GM13976 (cell line): ENCODE data around the gene TMED10.
"Not testable (repeated sequence)": the region's sequence is repeated elsewhere in the genome, so short reads cannot be mapped to it uniquely, and the experiment has no call there.

Experiments
- DNase-seq: peaks from one replicate; pipeline ENCODE4 v3.0.0; 2012; ENCODE audit warnings: low spot score
- in situ Hi-C: fragments of 300-500 bp; cut with MboI; formaldehyde crosslinking; loops from one replicate; pipeline ENCODE4 v1.12.0; 2022; ENCODE audit warnings: low sequenced_read_pairs, mixed read lengths, inconsistent platforms; ENCODE audit not compliant: unreplicated experiment
- TF ChIP-seq, protein P1 (sequence below): IDR thresholded peaks from 2 replicates; pipeline ENCODE4 v1.5.1; 2012; ENCODE audit warnings: borderline replicate concordance, mild to moderate bottlenecking; ENCODE audit not compliant: insufficient read depth; ENCODE audit errors: extremely low read depth, missing control alignments, control extremely low read depth

TMED10 gene

DNA sequence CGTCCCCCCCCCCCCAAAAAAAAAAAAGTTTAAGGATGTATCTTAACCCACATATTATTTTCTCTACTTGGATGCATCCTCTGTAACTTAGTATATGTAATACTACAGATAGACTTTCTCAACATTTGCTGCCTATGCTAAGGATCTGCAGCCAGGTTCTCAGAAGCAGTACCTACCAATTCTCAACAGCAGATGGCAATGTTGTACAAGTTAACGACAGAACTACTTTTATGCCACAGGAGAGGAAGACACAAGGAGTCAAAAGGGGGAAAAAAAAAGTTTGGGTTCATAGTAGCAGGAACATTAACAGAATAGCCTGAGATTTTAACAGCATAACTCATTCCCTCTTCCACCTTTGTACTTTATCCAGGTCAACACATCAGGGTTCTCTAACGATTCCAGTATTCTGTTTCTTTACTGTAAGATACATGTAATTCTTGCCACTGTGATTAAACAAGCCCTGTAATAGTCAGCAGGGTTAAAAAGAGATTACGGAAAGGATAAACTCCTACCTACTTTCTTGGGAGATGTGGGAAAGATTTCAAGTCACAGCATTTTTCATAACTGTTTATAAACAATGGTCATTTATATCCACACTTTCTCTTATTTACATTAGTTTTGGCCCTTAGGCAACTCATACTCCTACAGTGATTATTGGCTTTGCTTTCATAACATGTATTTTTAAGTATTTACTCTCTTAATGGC, 43.9 kb downstream of the TMED10 start:
- in situ Hi-C loops: loop anchor here (5.0 to 25.0 kb wide), 2 partner anchors 170 to 355 kb away; no protein-coding TSS in a partner anchor
- DNase-seq: peak; percentile 47
- TF ChIP-seq, protein P1, sequence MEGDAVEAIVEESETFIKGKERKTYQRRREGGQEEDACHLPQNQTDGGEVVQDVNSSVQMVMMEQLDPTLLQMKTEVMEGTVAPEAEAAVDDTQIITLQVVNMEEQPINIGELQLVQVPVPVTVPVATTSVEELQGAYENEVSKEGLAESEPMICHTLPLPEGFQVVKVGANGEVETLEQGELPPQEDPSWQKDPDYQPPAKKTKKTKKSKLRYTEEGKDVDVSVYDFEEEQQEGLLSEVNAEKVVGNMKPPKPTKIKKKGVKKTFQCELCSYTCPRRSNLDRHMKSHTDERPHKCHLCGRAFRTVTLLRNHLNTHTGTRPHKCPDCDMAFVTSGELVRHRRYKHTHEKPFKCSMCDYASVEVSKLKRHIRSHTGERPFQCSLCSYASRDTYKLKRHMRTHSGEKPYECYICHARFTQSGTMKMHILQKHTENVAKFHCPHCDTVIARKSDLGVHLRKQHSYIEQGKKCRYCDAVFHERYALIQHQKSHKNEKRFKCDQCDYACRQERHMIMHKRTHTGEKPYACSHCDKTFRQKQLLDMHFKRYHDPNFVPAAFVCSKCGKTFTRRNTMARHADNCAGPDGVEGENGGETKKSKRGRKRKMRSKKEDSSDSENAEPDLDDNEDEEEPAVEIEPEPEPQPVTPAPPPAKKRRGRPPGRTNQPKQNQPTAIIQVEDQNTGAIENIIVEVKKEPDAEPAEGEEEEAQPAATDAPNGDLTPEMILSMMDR: peak; percentile 74

DNA sequence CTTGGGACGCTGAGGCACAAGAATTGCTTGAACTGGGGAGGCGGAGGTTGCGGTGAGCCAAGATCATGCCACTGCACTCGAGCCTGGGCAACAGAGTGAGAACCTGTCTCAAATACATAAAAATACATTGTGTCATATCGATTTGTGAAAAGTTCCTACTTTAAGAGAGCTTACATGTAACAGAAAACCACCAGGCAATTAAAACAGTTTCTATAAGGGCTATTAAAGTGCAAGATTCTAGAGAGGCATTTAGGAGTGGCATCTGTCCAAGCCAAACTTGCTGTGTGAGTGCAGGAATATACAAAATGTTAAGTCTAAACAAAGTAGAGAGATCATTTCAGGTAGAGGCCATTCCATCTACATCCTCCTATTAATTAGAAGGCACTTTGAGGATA, 47.8 kb downstream of the TMED10 start:
- no peak for DNase-seq
- in situ Hi-C loops: loop anchor here (25.0 kb wide), 1 partner anchor 359 kb away; no protein-coding TSS in a partner anchor
- TF ChIP-seq, protein P1: no peak

DNA sequence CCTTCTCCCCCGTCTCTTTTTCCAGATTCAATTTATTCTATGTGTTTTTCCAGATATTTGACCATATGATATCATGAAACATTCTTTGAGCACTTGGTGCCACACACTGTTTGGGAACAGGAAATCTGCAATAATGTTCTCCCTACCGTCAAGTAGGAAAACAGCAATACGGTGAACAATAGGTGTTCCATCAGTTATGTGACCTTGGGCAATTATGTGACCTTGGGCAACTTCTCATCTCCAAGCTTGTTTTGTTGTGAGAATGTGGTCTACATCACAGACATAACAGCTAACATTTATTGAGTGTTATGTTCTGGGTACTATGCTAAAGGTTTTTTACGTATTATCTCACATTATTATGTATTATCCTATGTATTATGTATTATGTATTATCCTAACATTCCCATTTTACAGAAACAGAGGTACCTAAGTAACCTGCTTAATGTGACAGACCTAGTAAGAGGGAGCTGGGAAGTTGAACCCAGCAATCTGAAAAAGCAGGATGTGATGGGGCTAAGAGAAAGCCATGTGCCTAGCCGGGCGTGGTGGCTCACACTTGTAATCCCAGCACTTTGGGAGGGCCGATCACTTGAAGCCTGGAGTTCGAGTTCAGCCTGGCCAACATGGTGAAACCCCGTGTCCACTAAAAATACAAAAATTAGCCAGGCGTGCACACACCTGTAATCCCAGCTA, 48.4 kb downstream of the TMED10 start:
- TF ChIP-seq, protein P1: no peak
- in situ Hi-C loops: loop anchor here (25.0 kb wide), 1 partner anchor 359 kb away; no protein-coding TSS in a partner anchor
- DNase-seq: no peak

DNA sequence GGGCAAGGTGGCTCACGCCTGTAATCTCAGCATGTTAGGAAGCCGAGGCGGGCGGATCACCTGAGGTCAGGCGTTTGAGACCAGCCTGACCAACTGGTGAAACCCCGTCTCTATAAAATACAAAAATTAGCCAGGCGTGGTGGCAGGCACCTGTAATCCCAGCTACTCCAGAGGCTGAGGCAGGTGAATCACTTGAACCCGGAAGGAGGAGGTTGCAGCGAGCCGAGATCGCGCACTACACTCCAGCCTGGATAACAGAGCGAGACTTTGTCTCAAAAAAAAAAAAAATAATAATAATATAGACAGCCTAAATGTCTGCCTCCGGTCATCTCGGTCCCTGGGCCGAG, 49.0 kb downstream of the TMED10 start:
- DNase-seq: not testable (repeated sequence)
- in situ Hi-C loops: loop anchor here (25.0 kb wide), 1 partner anchor 360 kb away; no protein-coding TSS in a partner anchor

DNA sequence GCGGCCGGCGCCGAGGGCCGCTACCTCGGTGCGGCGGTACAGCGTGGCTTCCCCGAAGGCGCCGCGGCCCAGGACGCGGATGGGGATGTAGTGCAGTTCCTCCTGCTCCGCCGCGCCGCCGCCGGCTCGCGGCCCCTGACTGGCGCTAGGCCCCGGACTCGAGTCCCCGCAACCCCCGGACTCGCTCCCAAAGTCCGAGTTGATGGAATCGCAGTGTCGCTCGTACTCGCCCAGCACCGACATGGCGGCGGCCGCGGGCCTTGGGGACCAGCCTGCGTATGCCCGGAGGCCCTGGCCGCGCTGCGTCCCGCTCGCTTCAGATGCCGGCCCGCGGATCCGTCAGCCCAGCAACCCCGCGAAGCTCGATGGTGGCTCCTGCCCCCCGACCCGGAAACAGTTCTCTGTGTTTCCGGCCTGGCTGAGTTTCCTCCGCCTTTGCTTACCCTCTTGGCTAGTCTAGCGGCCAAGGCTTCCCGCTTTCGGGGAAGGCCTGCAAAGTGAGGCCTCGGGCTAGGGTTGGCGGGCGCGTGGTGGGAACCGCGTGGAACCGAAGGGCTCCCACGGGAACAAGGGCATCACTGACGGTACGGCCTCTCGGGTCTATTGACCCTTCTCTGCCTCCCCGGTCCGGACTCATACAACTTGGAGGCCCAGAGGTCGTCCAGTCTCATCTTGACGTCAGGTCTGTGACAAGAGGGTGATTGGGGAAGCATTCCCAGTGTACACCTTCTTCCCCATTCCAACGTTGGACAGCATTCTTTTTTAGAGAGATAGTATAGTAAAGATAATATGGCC, 49.5 kb downstream of the TMED10 start, which contains the start of gene NEK9:
NEK9 (minus strand) TSS at position 370 of the 795 bp plus-strand sequence; CDS start at position 243, 127 bp downstream.
- DNase-seq: peak; percentile 94
- in situ Hi-C loops: loop anchor here (25.0 kb wide), 1 partner anchor 360 kb away; no protein-coding TSS in a partner anchor
- TF ChIP-seq, protein P1: no peak

DNA sequence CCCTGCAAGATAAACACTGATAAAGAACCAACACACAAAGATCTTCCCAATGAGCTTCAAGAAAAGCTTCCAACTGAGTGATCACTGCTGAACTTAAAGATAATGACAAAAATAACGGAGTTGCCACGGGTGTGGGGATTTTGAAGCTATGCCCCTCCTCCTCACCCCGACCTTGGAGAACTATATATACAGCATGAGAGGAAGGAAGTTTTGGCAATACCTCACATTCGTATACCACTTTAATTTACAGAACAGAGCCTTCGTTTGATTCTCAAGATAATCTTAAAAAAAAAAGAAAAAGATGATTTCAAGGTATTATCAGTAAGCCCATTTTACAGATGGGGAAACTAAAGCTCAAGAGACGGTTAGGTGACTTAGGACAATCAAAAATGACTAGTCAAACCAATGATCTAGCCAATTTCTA, 50.3 kb downstream of the TMED10 start:
- in situ Hi-C loops: loop anchor here (25.0 kb wide), 1 partner anchor 361 kb away; no protein-coding TSS in a partner anchor
- peak; percentile 40 for DNase-seq
- TF ChIP-seq, protein P1: no peak
